ENCODE results near the gene ZDHHC11.
"Not testable (repeated sequence)": the region's sequence is repeated elsewhere in the genome, so short reads cannot be mapped to it uniquely, and the experiment has no call there.

The ZDHHC11 gene

GRCh38 chr5:774304-774703 is 76.5 kb downstream of the ZDHHC11 start:
- DNase-seq: not testable (repeated sequence)

- DNase-seq: no peak
Observed at GRCh38 chr5:773517-774264, 77.1 kb downstream of the ZDHHC11 start.

GRCh38 chr5:772931-773330 is 77.9 kb downstream of the ZDHHC11 start:
- not testable (repeated sequence) for DNase-seq

GRCh38 chr5:772547-772890 is 78.3 kb downstream of the ZDHHC11 start:
- not testable (repeated sequence) for DNase-seq

GRCh38 chr5:771841-772546 is 78.8 kb downstream of the ZDHHC11 start:
- not testable (repeated sequence) for DNase-seq

- not testable (repeated sequence) for DNase-seq
Observed at GRCh38 chr5:771087-771781, 79.6 kb downstream of the ZDHHC11 start.

- not testable (repeated sequence) for DNase-seq
Observed at GRCh38 chr5:770585-770984, 80.2 kb downstream of the ZDHHC11 start.

GRCh38 chr5:769485-770145 is 81.2 kb downstream of the ZDHHC11 start:
- not testable (repeated sequence) for DNase-seq

GRCh38 chr5:766666-767431 is 83.9 kb downstream of the ZDHHC11 start:
- DNase-seq: no peak

GRCh38 chr5:765948-766631 is 84.7 kb downstream of the ZDHHC11 start:
- no peak for DNase-seq

- no peak for DNase-seq
Observed at GRCh38 chr5:763998-764781, 86.6 kb downstream of the ZDHHC11 start.

GRCh38 chr5:763397-763796 is 87.4 kb downstream of the ZDHHC11 start:
- DNase-seq: no peak

- not testable (repeated sequence) for DNase-seq
Observed at GRCh38 chr5:762996-763395, 87.8 kb downstream of the ZDHHC11 start.

GRCh38 chr5:761854-762710 is 88.7 kb downstream of the ZDHHC11 start:
- no peak for DNase-seq

GRCh38 chr5:761059-761771 is 89.6 kb downstream of the ZDHHC11 start:
- DNase-seq: no peak

GRCh38 chr5:760363-761058 is 90.3 kb downstream of the ZDHHC11 start:
- DNase-seq: no peak

- no peak for DNase-seq
Observed at GRCh38 chr5:759781-760362, 90.9 kb downstream of the ZDHHC11 start.

- DNase-seq: no peak
Observed at GRCh38 chr5:759111-759751, 91.6 kb downstream of the ZDHHC11 start.

All from KG1 (cell line).